GM06990 (cell line): ENCODE data around the gene MIEN1.
"Not testable (repeated sequence)": the region's sequence is repeated elsewhere in the genome, so short reads cannot be mapped to it uniquely, and the experiment has no call there.

Source experiments
- DNase-seq: peaks from one replicate; pipeline ENCODE4 v3.0.0-alpha.2; 2011; ENCODE audit not compliant: insufficient read length; ENCODE audit errors: extremely low read depth
- H3K27me3 ChIP-seq: replicated peaks from 2 replicates; pipeline ENCODE4 v1.6.0; 2011; ENCODE audit warnings: low read length; ENCODE audit not compliant: control insufficient read depth, insufficient read depth
- H3K36me3 ChIP-seq: 2 replicates; pipeline ENCODE4 v1.5.1; 2011; ENCODE audit warnings: low read length; ENCODE audit not compliant: control insufficient read depth, insufficient read depth
- H3K4me3 ChIP-seq: replicated peaks from 2 replicates; pipeline ENCODE4 v1.5.1; 2011; ENCODE audit warnings: low read depth, mild to moderate bottlenecking, control low read depth, low read length
- CTCF ChIP-seq: IDR thresholded peaks from 2 replicates; pipeline ENCODE4 v1.5.1; 2011; ENCODE audit warnings: low read length, control low read depth, mild to moderate bottlenecking, inconsistent platforms; ENCODE audit not compliant: insufficient read depth, poor library complexity, severe bottlenecking

The MIEN1 gene

GRCh38 chr17:39735882-39736281 lies 5.5 kb upstream of the MIEN1 start:
- no peak for DNase-seq
- no peak for TF ChIP-seq CTCF
- H3K27me3 ChIP-seq: no peaks in the 10 kb centered on the region
- no peaks in the 10 kb centered on the region for H3K36me3 ChIP-seq
- no peak overlapping the region for H3K4me3 ChIP-seq

- TF ChIP-seq CTCF: no peak
- Histone ChIP-seq H3K4me3 (no peak overlapping the region), H3K36me3 (peaks cover 7% of the 10 kb centered on the region), H3K27me3 (no peaks in the 10 kb centered on the region)
- DNase-seq: no peak
Observed at GRCh38 chr17:39732586-39732985, 2.3 kb upstream of the MIEN1 start.

- H3K4me3 ChIP-seq: peak overlapping the region; percentile 81
- H3K36me3 ChIP-seq: peaks cover 10% of the 10 kb centered on the region
- no peak for DNase-seq
- TF ChIP-seq CTCF: no peak
- no peaks in the 10 kb centered on the region for H3K27me3 ChIP-seq
Observed at GRCh38 chr17:39729280-39729851, 966 bp downstream of the MIEN1 start.

- TF ChIP-seq CTCF: no peak
- H3K27me3 ChIP-seq: no peaks in the 10 kb centered on the region
- DNase-seq: no peak
- H3K4me3 ChIP-seq: no peak overlapping the region
- H3K36me3 ChIP-seq: peaks cover 10% of the 10 kb centered on the region
Observed at GRCh38 chr17:39727556-39727955, 2.8 kb downstream of the MIEN1 start.

- no peak for TF ChIP-seq CTCF
- Histone ChIP-seq H3K4me3 (no peak overlapping the region), H3K36me3 (peaks cover 10% of the 10 kb centered on the region), H3K27me3 (no peaks in the 10 kb centered on the region)
- no peak for DNase-seq
Observed at GRCh38 chr17:39726617-39727016, 3.7 kb downstream of the MIEN1 start.

GRCh38 chr17:39725923-39726322 lies 4.4 kb downstream of the MIEN1 start:
- H3K27me3 ChIP-seq, DNase-seq, H3K4me3 ChIP-seq, H3K36me3 ChIP-seq: not testable (repeated sequence)
